Measurements from ENCODE around the gene SPATA21.
A peak's percentile ranks its signal among the peaks of the same experiment; 100 is the strongest.

The SPATA21 gene

GRCh38 chr1:16418823-16419425, 18.3 kb downstream of the SPATA21 start:
- no peak for DNase-seq

DNA sequence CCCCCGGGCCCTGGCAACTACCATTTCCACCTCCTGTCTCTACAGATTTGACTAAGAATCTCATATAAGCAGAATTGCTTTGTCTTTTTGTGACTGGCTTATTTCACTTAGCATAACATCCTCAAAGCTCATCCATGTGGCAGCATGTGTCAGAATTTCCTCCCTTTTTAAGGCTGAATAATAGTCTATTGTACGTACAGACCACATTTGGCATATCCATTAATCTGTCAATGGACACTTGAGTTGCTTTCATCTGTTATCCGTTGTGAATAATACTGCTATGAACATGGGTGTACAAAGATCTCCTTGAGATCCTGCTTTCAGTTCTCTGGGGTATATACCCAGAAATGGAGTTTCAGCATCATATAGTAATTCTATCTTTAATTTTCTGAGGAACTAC, 24.0 kb downstream of the SPATA21 start:
- DNase-seq = no peak

- DNase-seq = no peak
Measured at GRCh38 chr1:16410803-16411202, 26.4 kb downstream of the SPATA21 start.

DNA sequence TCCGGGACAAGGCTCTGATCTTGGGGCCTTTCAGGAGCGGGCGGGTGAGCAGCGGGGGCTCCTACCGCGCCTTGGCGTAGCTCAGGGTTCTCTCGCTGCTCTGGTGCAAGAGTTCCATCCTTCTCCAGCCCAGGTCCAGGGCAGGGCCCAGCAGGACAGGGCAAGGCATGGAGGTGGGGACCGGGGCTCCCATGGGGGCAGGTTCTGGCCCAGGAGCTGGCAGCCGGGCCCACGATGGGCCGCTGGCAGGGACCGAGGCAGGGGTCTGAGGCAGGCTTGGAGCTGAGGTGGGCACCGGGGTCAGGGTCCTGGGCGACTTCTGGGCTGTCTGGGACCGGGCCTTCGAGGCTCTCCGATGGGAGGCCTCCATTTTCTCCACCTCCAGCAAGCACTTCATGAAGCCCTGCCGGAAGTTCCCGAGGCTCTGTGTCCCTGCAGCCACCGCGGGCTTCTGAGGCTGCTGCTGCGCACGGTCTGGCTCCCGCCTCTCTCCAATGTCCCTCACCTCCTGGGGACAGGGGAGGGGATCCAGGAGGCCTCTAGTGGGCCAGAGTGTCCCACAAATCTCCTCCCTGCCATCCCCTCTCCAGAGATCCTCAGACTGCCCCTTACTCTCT, 27.6 kb downstream of the SPATA21 start:
- no peak for DNase-seq

DNA sequence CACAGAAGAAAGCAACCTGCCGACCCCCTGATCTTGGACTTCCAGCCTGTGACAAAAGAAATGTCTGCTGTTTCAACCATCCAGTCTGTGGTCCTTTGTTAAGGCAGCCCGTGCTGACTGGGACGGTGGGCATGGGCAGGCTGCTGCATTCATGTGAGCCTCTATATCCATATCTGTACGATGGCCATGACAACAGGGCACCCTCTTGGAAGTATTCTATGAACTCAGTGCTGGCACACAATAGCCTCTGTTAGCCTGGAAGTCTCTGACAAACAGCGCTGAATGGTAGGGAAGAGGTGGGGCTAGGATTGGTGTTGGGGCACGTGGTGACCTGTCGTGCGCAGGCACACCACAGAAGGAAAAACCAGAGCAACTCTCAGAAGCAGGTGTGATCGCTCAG, 30.4 kb downstream of the SPATA21 start:
- no peak for DNase-seq

DNA sequence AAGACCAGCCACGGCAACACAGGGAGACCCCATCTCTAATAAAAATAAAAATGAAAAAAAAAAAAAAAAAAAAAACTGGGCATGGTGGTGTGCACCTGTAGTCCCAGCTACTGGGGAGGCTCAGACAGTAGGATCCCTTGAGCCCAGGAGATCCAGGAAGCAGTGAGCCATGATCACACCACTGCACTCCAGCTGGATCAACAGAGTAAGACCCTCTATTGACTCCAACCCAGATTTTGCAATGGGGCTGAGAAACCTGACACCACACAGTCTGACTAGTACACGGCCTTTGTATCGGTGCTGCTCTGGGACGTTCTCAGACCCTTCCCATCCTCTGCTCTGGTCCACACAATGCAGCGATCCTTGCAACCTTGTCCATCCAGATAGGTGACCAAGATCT, 31.8 kb downstream of the SPATA21 start:
- DNase-seq = no peak

- DNase-seq = no peak
Measured at GRCh38 chr1:16402742-16403141, 34.5 kb downstream of the SPATA21 start.

DNA sequence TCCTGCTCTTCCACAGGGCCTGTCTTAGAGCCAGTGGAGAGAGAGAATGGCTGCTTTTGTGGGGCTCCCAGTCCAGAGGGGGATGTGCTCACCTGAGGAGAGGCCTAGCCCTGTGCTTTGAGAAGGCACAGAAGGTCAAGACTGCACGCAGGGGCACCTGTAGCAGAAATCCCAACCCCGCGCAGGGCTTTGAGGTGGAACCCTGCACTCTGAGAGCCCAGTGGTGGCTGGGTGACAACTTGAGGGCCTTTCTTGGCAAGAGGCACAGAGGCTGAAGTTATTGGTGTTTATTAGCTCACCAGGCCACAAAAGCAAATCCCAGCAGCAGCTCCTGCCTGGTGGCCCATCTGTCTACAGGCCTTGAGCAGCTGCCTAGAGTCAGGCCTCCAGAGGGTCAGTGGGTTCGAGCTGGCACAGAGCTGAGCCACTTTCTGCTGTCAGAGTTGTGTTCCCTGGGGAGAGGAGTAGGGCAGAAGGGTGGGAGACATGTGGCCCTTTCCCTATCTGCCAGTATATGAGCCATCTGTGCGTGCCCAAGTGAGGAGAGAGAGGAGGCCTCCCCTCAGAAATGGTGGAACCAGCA, 38.8 kb downstream of the SPATA21 start:
- peak; percentile 96 for DNase-seq

DNA sequence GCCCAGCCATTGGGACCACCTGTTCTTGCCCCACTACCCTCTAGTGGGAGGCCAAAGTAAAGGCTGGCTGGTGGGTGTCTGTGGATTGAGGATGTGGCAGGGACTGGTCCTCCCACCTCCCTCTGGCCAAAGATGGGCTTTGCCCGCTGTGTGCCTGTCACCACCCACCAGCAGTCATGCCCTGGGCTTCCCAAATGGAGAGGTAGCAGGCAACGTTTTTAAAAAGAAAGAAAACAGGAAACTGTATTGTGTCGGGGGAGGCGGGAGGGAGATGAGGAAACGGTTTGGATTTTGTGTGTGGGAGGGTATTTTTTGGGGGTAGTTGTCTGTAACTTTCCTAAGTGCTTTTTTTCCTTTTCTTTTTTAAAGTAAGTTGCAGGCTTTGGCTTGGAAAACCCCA, 40.1 kb downstream of the SPATA21 start:
- no peak for DNase-seq

DNA sequence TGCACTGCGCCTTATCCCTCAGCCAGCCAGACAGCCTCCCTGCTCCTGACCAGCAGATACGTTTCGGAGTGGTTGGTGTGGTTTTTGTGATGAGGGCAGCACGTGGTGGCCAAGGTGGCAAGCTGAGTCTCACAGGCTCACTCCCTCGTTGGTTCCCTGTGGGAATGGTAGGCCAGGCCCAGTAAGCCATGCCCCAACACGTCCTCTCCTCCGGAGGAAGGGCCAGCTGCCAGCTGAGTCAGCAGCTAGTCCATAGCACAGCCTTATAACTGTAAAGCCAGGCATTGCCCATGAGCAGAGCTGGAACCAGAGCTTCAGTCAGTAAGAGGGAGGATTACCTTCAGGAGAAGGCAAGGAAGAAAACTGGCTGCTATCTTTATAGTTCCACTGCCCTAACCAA, 40.6 kb downstream of the SPATA21 start:
- no peak for DNase-seq

DNA sequence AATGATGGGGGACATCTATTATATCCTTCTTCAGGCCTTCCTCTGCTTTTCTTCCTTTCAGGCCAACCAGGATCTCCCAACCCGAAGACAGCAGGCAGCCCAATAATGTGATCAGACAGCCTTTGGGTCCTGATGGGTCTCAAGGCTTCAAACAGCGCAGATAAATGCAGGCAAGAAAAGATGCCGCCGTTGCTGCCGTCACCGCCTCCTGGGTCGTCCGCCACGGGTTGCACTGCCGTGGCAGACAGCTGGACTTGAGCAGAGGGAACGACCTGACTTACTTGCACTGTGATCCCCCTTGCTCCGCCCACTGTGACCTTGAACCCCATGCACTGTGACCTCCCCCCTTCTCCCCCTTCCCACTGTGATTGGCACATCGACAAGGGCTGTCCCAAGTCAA, 42.2 kb downstream of the SPATA21 start:
- DNase-seq = no peak

DNA sequence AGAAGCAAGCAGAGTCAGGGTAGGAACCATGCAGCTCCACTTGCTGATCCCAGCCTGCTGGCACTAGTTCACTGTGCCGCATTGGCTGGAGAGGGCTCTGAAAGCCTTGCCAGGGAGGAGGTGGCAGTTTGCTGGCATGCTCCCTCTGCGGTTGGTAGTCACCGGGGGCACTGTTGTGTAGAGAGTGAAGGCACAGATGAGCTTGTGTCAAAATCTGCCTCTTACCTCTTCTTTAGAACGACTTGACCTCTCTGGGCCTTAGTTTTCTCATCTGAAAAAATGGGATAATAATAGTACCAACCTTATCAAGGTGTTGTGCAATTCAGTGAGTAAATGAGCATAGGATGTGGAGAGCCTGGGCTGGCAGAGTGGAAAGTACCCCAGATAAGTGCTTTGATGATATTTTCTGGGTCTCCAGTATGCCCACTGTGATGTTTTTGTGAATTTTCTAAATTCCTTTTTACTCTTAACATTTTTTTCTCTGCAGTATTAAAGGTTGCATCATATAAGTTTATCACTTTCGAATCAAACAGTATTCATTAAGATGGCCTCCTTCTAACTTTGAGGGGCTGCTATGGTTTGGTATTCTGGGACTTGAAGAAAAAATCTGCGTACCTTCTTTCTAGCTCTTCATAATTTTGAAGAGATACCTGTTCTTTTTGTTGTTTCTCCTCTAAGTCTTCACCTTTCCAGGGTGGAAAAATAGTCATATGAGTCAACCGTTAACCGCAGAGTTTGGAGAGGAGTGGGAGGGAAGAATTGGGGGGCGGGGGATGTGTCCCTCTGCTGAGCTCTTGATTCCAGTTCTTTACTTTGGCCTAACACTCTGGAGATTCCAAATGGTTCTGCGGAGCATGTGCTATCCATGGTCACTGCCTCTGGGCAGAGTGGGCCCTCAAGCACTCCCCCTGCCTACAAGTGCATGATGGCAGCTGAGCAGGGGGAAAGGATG, 43.4 kb downstream of the SPATA21 start:
- DNase-seq = no peak

DNA sequence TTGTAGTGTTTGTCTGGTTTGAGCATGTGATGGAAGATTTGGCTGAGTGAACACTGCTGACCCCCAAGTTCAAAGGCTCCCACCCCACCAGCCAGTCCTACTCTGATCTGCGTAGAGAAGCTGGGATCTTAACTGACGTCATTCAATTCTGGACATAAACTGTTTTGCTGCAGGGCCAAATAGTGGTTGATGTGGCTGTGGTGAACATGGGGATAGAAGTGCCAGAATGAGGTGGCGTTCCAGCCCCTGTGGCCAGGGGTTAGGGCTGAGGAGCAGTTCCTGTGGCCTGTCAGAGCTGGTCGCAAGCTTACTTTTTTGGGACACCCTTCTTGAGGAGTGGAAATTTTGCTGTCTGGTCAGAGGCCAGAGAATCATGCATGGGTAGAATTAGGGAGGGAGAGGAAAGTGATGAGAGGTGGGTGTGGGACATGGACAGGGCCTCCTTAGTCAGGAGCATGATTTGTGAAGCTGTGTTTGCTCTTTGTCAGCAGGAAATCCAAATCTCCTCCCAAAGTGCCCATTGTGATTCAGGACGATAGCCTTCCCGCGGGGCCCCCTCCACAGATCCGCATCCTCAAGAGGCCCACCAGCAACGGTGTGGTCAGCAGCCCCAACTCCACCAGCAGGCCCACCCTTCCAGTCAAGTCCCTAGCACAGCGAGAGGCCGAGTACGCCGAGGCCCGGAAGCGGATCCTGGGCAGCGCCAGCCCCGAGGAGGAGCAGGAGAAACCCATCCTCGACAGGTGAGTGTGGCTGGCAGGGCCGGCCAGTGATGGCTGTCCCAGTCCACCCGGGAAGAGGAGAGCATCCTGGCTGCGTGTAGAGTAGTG, 44.3 kb downstream of the SPATA21 start:
- no peak for DNase-seq

- DNase-seq = no peak
Measured at GRCh38 chr1:16391411-16391810, 45.8 kb downstream of the SPATA21 start.

- no peak for DNase-seq
Measured at GRCh38 chr1:16387201-16388188, 49.7 kb downstream of the SPATA21 start.

GRCh38 chr1:16386454-16387113, 50.6 kb downstream of the SPATA21 start:
- no peak for DNase-seq

GRCh38 chr1:16385659-16386453, 51.4 kb downstream of the SPATA21 start:
- no peak for DNase-seq

- DNase-seq = no peak
Measured at GRCh38 chr1:16383888-16384287, 53.3 kb downstream of the SPATA21 start.

DNA sequence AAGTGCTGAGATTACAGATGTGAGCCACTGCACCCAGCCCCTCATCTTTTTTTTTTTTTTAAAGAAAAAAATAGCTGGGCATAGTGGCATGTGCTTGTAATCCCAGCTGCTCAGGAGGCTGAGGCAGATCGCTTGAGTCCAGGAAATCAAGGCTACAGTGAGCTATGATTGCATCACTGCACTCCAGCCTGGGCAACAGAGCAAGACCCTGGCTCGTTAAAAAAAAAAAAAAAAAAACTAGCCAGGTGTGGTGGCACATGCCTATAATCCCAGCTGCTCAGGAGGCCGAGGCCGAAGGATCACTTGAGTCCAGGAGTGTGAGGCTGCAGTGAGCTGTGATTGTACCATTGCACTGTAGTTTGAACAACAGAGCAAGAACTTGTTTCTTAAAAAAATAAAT, 56.4 kb downstream of the SPATA21 start:
- DNase-seq = no peak

- no peak for DNase-seq
Measured at GRCh38 chr1:16378443-16378842, 58.8 kb downstream of the SPATA21 start.

All from NCI-H524 treated with DMSO at 0.1 percent for 48 hours (cell line).